ENCODE data around the gene CNTN1. TPM values are rescaled to one million over a fixed set of nuclear protein-coding genes. Genes with fewer than 3 reads are reported as not detected.

CNTN1 gene
- polyA plus RNA-seq, 1 of the 3 experiments (the other 2 are of a cell fraction) = 0.13 TPM

GRCh38 chr12:40946612-40947194, 254.5 kb downstream of the CNTN1 start:
- Histone ChIP-seq H3K27me3 (ENCODE audit: insufficient read depth) (no peaks in the 10 kb centered on the region), H3K9me3 (no peaks in the 10 kb centered on the region), H3K79me2 (ENCODE audit: insufficient read depth) (no peaks in the 10 kb centered on the region), H4K20me1 (ENCODE audit: insufficient read depth) (no peaks in the 10 kb centered on the region), H3K4me3 (ENCODE audit: low read depth in 2 of 2, low read length in 1 of 2) (no peak overlapping the region; a peak in 1 of 4 replicates), H3K9me2 (no peaks in the 10 kb centered on the region), H3F3A (replicated peaks; ENCODE audit: insufficient read depth) (peaks cover 6% of the 10 kb centered on the region), H3K4me1 (ENCODE audit: control insufficient read depth in 1 of 2, insufficient read depth in 2 of 2, low read depth in 1 of 2, low read length in 1 of 2) (peaks cover 0 to 5% of the 10 kb centered on the region in 2 experiments; a peak in 2 of 4 replicates), H3K4me2 (no peak overlapping the region), H3K27ac (ENCODE audit: low read depth in 2 of 2, low read length in 1 of 2) (no peak overlapping the region), H2AFZ (ENCODE audit: low read depth) (no peak overlapping the region), H3K36me3 (replicated peaks in 1 of 2; ENCODE audit: control insufficient read depth in 1 of 2, insufficient read depth in 2 of 2, low read length in 1 of 2) (no peaks in the 10 kb centered on the region), H3K9ac (no peak overlapping the region)
- peak; percentile 17 for DNase-seq
- TF ChIP-seq ZBTB33 (IDR thresholded peaks at IDR 0.05; ENCODE audit: borderline replicate concordance, low read depth) (no peak), POLR2AphosphoS5 (IDR thresholded peaks at IDR 0.05; ENCODE audit: low read depth, low read length) (no peak), CTCF (IDR thresholded peaks at IDR 0.05) (peak; percentile 76), GATA2 (CRISPR knock-in tag; IDR thresholded peaks at IDR 0.05) (no peak), SMC3 (IDR thresholded peaks at IDR 0.05; ENCODE audit: low read depth, low read length) (peak; percentile 27), RAD21 (IDR thresholded peaks at IDR 0.05; ENCODE audit: low read length) (peak; percentile 83), NFIC (IDR thresholded peaks at IDR 0.05; ENCODE audit: borderline replicate concordance) (no peak), SIN3A (IDR thresholded peaks at IDR 0.05; ENCODE audit: borderline replicate concordance, low read depth, low read length) (no peak), MXI1 (IDR thresholded peaks at IDR 0.05; ENCODE audit: low read depth, low read length) (no peak)
- TF ChIP-seq, protein P1, sequence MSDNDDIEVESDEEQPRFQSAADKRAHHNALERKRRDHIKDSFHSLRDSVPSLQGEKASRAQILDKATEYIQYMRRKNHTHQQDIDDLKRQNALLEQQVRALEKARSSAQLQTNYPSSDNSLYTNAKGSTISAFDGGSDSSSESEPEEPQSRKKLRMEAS (IDR thresholded peaks at IDR 0.05; ENCODE audit: low read depth) = no peak
- TF ChIP-seq, protein P2, sequence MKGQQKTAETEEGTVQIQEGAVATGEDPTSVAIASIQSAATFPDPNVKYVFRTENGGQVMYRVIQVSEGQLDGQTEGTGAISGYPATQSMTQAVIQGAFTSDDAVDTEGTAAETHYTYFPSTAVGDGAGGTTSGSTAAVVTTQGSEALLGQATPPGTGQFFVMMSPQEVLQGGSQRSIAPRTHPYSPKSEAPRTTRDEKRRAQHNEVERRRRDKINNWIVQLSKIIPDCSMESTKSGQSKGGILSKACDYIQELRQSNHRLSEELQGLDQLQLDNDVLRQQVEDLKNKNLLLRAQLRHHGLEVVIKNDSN (IDR thresholded peaks at IDR 0.05; ENCODE audit: borderline replicate concordance, low read depth) = no peak
- CTCF ChIA-PET = interaction anchor here (0.6 to 3.2 kb wide), 26 partner anchors 8 to 1911 kb away, joined by 3 to 29 read pairs (median 4); no protein-coding TSS in a partner anchor
- POLR2A ChIA-PET = no interaction called here
- 12% methylated on average over 1 of the region's 1 CpG for WGBS (ENCODE audit: low lambda C conversion rate)

- CTCF ChIA-PET = interaction anchor here (0.6 to 3.2 kb wide), 5 partner anchors 11 to 1535 kb away, joined by 3 to 29 read pairs (median 7); no protein-coding TSS in a partner anchor
- DNase-seq = no peak
- Histone ChIP-seq H3K9ac (no peak overlapping the region), H3K9me2 (no peaks in the 10 kb centered on the region), H3K27ac (ENCODE audit: low read depth in 2 of 2, low read length in 1 of 2) (no peak overlapping the region), H3K9me3 (no peaks in the 10 kb centered on the region), H3F3A (replicated peaks; ENCODE audit: insufficient read depth) (peaks cover 6% of the 10 kb centered on the region), H3K27me3 (ENCODE audit: insufficient read depth) (no peaks in the 10 kb centered on the region), H2AFZ (ENCODE audit: low read depth) (no peak overlapping the region), H3K79me2 (ENCODE audit: insufficient read depth) (no peaks in the 10 kb centered on the region), H3K4me2 (no peak overlapping the region), H3K4me3 (ENCODE audit: low read depth in 2 of 2, low read length in 1 of 2) (no peak overlapping the region), H3K4me1 (ENCODE audit: control insufficient read depth in 1 of 2, insufficient read depth in 2 of 2, low read depth in 1 of 2, low read length in 1 of 2) (peaks cover 0 to 5% of the 10 kb centered on the region in 2 experiments; a peak in 2 of 4 replicates), H3K36me3 (replicated peaks in 1 of 2; ENCODE audit: control insufficient read depth in 1 of 2, insufficient read depth in 2 of 2, low read length in 1 of 2) (no peaks in the 10 kb centered on the region), H4K20me1 (ENCODE audit: insufficient read depth) (no peaks in the 10 kb centered on the region)
- WGBS (ENCODE audit: low lambda C conversion rate) = 43% methylated on average over 2 of the region's 2 CpGs
- TF ChIP-seq MXI1 (IDR thresholded peaks at IDR 0.05; ENCODE audit: low read depth, low read length) (no peak), ZBTB33 (IDR thresholded peaks at IDR 0.05; ENCODE audit: borderline replicate concordance, low read depth) (no peak)
- TF ChIP-seq, protein P2 (IDR thresholded peaks at IDR 0.05; ENCODE audit: borderline replicate concordance, low read depth) = no peak
- POLR2A ChIA-PET = no interaction called here
These were observed 255.6 kb downstream of the CNTN1 start for GRCh38 chr12:40947797-40948196.
